Kasumi-1 (cell line): ENCODE results near the gene RPS6KB1.
"Not testable (repeated sequence)": the region's sequence is repeated elsewhere in the genome, so short reads cannot be mapped to it uniquely, and the experiment has no call there.

ENCODE experiments used
- DNase-seq, 2 experiments: peaks; one replicate each; lab custom pipeline; 2025; lab: John Stamatoyannopoulos, UW

The RPS6KB1 gene

DNA sequence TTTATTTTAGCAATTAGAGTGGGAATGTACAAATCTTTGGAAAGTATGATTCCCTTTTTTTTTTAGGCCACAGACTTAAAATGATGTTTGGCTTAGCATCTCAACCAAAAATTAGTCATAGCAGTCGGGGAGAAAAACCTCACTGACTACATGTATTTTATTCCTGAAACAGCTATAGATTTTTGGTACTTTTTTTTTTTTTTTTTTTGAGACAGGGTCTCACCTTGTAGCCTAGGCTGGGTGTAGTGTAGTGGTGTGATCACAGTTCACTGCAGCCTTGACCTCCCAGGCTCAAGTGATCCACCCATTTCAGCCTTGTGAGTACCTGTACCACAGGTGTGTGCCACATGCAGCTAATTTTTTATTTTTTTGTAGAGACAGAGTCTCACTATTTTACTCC is 48.2 kb downstream of the RPS6KB1 start:
- DNase-seq: no peak

DNA sequence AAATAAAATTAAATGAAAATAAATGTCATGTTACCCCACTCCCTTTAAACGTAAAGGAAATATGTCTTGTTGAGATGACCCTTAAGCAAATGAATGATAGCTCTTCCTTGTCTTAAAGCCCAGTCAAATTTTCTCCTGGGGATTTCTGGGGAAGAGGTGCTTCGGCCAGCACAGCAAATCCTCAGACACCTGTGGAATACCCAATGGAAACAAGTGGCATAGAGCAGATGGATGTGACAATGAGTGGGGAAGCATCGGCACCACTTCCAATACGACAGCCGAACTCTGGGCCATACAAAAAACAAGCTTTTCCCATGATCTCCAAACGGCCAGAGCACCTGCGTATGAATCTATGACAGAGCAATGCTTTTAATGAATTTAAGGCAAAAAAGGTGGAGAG is 53.5 kb downstream of the RPS6KB1 start:
- DNase-seq: not testable (repeated sequence)

DNA sequence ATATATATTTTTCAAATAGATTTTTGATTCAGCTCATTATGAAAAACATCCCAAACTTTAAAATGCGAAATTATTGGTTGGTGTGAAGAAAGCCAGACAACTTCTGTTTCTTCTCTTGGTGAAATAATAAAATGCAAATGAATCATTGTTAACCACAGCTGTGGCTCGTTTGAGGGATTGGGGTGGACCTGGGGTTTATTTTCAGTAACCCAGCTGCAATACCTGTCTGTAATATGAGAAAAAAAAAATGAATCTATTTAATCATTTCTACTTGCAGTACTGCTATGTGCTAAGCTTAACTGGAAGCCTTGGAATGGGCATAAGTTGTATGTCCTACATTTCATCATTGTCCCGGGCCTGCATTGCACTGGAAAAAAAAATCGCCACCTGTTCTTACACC is 54.4 kb downstream of the RPS6KB1 start:
- DNase-seq: not testable (repeated sequence)

DNA sequence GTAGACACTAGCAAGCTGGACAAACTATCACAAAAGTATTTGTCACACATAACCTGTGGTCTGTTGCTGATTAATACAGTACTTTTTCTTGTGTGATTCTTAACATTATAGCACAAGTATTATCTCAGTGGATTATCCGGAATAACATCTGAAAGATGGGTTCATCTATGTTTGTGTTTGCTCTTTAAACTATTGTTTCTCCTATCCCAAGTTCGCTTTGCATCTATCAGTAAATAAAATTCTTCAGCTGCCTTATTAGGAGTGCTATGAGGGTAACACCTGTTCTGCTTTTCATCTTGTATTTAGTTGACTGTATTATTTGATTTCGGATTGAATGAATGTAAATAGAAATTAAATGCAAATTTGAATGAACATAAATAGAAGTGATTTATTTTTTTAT is 57.1 kb downstream of the RPS6KB1 start:
- DNase-seq: no peak

DNA sequence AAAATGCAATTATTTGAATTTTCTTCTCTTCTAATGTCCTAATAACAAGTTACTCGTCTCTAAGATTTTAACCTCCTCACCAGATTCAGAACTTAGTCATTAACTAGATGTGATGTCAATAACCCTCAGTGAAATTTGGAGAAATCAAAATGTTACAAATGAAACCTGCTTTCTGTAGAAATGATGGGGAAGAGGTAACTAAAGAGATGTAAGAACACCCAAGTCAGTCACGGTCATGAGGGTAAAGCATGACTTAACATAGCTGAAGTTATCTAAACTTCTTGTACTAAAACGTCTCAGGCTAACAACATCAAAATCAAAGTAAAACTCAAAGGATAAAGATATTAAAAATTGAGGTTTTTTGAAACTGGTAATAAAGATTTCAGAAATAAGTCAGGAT is 61.9 kb downstream of the RPS6KB1 start:
- DNase-seq: no peak

DNA sequence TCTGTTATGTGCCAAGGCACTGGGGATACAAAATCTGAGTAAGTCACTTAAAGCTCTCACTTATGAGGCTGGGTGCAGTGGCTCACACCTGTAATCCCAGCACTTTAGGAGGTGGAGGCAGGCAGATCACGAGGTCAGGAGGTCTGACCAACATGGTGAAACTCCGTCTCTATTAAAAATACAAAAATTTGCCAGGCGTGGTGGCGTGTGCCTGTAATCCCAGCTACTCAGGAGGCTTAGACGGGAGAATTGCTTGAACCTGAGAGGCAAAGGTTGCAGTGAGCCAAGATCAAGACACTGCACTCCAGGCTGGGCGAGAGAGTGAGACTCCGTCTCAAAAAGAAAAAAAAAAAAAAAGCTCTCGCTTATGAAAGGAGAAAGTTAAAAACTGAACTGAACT is 66.7 kb downstream of the RPS6KB1 start:
- not testable (repeated sequence) for DNase-seq

DNA sequence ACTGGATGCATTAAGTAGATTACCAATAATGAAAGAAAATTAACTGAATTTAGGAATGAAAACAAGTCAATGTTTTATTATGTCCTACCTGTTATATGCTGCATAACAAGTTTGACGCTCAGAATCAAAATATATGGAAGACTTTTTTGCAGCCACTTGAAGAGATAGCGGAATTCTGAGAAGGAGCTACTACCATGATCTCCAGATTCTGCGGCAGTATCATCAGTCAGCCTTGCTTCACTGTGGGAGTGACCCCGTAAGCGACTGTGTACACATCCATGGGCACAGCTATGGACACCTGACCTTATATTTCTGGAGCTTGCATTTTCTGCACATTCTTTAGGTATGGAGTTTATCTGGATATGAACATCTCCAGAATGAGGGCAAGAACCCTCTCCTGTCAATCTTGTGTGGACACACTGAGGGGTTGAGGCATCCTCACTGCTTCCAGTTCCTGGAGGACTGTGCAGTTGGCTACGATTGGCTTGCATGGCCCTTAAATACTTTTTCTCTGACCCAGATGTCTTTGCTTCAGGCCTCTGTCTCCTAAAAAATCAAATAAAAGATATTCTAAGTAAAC is 69.9 kb downstream of the RPS6KB1 start:
- DNase-seq: no peak

DNA sequence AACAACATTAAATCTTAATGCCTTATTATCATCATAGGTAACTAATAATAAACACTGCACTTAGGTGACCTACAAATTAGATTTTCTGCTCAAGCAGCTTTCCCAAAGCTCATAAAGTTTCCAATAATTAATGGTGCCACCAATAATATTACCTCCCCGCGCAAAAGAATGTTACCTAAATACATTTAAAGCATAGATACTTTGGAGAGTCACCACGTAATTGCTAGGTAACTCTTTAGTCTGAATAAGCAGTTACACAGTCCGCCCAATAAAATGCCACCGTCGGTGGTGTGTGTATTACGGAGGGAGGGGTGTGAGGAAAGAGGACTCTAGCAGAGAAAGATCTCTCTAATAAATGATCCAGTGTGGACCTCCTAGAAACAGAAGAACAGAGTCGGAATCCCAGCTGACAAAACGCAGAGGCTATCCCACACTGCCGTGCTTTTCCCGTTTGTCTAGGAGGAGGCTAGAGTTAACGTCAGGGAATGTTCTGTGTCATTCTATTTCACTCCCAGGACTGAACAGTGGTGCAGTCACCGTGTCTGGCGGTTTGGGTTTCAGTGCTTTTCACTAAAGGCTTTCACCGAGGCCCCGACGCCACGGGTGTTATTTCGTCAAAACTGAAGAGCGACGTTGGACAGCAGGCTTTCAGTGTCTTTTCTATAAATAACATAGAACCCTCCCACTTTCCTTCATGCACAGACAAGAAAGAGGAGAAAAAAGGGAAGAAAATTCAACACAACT is 71.0 kb downstream of the RPS6KB1 start:
- DNase-seq: peak; percentile 90 to 91

DNA sequence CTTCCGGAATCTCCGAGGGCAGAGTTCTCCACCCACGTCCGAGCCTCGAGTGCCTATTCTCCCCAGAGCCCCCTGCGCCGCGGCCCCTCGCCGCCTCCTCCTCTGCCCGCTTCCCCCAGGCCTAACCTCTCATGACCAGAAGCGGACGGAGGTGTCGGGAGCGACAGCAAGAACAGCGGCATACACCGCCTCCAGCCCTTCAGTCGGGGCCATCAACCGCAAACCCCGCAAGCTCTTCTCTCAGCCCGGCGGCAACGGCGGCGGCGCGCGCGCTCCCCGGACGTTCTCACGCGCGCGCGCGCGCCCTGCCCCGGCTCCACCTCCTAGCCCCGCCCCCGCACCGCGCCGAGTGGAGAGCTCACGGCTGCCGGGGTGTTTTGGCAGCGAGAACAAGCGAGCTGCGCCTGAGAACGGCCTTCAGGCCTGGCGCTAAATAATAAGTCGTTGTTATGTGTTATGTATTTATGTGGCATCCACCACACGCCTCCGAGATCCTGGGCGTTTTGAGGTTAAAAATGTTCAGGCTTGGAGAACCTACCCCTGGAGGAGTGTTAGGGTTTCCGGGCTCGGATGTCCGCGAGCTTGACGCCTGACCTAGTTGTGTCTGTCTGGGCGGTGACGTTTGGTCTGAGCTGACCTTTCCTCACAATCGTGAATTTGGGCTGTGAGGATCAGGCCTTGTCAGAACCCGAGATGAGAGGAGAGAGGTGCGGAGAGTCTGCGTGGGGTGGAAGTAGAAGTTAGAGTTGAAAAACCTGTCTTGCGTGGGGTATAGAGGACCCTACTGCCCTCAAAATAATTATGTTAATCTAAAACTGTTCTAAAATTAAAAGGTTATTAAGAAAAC is 71.8 kb downstream of the RPS6KB1 start, which contains the start of gene RNFT1:
Gene RNFT1, minus strand, starts transcription at position 259 of the 847 bp plus-strand sequence. Its CDS starts 77 bp downstream, at position 182.
- DNase-seq: peak; percentile 90

DNA sequence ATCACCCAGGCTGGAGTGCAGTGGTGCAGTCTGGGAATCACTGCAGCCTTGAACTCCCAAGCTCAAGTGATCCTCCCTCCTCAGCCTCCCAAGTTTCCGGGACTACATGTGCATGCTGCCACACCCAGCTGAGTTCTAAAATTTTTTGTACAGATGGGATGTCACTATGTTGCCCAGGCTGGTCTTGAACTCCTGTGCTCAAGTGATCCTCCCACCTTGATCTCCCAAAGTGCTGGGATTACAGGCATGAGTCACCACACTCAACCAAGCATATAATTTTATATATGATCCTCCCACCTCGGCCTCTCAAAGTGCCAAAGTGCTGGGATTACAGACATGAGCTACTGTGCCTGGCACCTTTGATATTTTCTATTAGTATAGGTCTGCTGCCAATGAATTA is 78.8 kb downstream of the RPS6KB1 start:
- not testable (repeated sequence) for DNase-seq

DNA sequence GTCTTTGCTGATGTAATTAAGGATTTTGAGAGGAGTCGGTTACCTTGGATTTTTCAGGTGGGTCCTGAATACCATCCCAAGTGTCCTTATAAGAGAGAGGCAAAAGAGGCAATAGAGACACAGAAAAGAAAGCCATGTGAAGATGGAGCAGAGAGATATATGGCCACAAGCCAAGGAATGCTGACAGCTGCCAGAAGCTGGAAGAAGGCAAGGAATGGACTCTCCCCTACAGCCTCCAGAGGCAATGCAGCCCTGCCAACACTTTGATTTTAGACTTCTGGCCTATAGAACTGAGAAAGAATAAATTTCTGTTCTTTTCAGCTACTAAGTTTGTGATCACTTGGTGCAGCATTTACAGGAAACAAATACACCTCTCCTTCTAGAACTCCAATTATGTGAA is 79.9 kb downstream of the RPS6KB1 start:
- DNase-seq: no peak

DNA sequence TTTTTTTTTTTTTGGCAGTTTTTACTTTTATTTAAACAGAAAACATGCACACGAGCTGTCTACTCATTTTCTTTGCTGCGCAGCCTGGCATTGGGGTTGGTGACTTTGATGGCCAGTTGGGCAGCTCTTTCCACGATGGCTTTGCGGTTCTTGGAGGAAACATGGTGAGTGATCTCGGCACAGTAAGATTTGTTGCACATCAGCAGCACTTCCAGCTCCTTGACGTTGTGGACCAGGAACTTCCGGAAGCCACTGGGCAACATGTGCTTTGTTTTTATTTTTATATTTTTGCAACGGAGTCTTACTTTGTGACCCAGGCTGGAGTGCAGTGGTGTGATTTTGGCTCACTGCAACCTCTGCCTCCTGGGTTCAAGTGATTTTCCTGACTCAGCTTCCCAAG is 80.6 kb downstream of the RPS6KB1 start:
- DNase-seq: not testable (repeated sequence)

DNA sequence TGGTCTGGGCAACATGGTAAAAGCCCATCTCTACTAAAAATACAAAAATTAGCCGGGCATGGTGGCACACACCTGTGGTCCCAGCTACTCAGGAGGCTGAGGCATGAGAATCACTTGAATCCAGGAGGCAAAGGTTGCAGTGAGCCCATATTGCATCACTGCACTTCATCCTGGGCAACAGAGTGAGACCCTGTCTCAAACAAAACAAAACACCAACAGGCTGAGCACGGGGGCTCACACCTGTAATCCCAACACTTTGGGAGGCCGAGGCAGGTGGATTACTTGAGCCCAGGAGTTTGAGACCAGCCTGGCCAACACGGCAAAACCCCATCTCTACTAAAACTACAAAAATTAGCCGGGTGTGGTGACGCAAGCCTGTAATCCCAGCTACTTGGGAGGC is 82.2 kb downstream of the RPS6KB1 start:
- DNase-seq: not testable (repeated sequence)

DNA sequence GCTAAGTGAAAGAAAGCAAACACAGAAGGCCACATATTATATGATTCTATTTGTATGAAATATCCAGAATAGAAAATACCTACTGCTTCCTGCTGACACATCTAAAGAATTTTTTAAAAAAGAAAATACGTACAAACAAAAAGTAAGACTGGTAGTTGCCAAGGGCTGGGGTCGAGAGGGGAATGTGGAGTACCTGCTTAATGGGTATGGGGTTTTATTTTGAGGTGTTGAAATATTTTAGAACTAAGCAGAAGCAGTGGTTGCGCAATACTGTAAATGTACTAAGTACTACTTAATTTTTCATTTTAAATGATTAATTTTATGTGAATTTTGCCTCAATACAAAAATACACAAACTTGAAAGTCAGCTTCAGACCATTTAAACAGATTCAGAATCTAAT is 103.7 kb downstream of the RPS6KB1 start:
- not testable (repeated sequence) for DNase-seq
